Activated CD8-positive, alpha-beta memory T cell treated with anti-CD3 and anti-CD28 coated beads, Interleukin-2, amount 10 ng/mL, durations not matched to agents 7 days and 5 days (primary cell): ENCODE results near the gene ADAP1. TPM values are rescaled to one million over a fixed set of nuclear protein-coding genes. Genes with fewer than 3 reads are reported as not detected.

Experiments
- total RNA-seq, 2 experiments: library from RNA; stranded (reverse); gene quantifications; one replicate each; pipeline ENCODE4 v1.2.3, GENCODE V29; 2021

The ADAP1 gene
- total RNA-seq, 2 experiments from 2014 or later = 12.4 to 30.8 TPM

Other genes with a start within 250 kb of the ADAP1 start
- gene DNAAF5, start 228.0 kb downstream of the ADAP1 start, total RNA-seq = 10 to 100 TPM; 22.3 to 27.5 TPM
- gene PRKAR1B, start 227.4 kb downstream of the ADAP1 start, total RNA-seq = 10 to 100 TPM; 22.6 to 25.0 TPM
- gene SUN1, start 122.2 kb downstream of the ADAP1 start, total RNA-seq = 10 to 100 TPM; 41.4 to 46.3 TPM
- 10 to 100 TPM; 38.0 to 39.2 TPM for gene GET4, start 78.1 kb downstream of the ADAP1 start, total RNA-seq
- 10 to 100 TPM; 18.7 to 18.9 TPM for gene COX19, start 20.9 kb upstream of the ADAP1 start, total RNA-seq
- not detected for gene CYP2W1, start 28.5 kb upstream of the ADAP1 start, total RNA-seq
- 1 to 10 TPM in 1 of 2 experiments, under 1 TPM in 1; 0.40 to 2.1 TPM for gene GPR146, start 89.9 kb upstream of the ADAP1 start, total RNA-seq
- gene GPER1, start 133.4 kb upstream of the ADAP1 start, total RNA-seq = not detected
- gene ZFAND2A, start 205.5 kb upstream of the ADAP1 start, total RNA-seq = 10 to 100 TPM; 23.8 to 23.9 TPM